HG03439 (cell line): ENCODE results near the gene GRID1.

Experiments used
- ATAC-seq: cut with Tn5 transposase; IDR thresholded peaks from one replicate; pipeline ENCODE4 v1.9.1; 2021; ENCODE audit warnings: mild to moderate bottlenecking, moderate library complexity; ENCODE audit not compliant: unreplicated experiment

GRID1 gene

GRCh38 chr10:86024281-86025041, 342.1 kb downstream of the GRID1 start:
- ATAC-seq: no peak

DNA sequence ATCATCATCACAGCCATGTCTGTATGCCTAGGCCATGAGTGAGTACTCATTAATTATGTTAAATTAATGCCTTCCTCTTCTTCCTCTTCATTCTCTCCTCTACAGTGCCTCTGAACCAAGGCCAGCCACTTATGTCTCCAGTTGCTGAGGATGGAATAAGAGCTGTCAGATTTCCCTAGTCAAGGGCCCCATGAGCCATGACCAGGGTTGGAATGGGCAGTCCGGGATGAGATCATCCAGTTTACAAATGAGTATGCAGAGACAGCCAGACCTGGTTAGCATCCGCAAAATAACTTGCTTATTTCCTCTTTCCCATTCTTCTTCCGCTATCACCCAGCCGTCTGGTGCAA, 342.7 kb downstream of the GRID1 start:
- no peak for ATAC-seq

DNA sequence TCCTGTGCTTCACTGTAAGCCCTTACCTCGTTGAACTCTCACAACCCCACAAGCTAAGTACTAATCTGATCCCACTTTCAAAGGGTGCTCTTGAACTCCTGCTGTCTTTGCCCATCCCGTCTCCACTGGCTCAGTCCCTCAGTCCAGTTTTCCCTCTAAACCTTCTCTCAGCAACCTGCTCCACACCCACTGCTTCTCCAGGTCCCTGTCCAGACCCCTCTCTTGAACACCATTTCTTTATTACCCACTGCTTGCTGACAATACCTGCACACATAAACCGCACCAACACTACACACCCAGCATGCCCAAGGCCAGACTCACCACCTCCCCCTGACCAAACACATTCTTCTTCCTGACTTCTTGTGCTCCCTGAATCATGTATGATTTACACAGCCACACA, 343.3 kb downstream of the GRID1 start:
- no peak for ATAC-seq

DNA sequence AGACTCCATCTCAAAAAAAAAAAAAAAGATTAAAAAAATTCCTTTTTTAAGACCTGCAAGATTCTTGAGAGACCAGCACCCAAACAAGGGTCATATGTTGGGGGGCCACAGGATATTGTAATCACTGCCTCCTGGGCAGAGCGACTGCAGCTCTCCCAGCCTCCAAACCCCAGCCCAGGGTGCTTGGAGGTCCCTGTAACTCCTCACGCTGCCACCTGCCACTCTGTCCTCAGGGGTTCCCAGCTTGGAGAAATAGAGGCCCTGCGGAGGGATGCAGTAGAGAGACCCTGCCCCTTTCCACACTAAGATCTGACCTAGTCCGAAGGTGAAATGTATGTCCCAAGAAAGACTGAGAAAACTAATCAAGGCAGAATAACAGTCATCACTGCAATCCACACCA, 343.7 kb downstream of the GRID1 start:
- no peak for ATAC-seq

GRCh38 chr10:86020134-86020533, 346.5 kb downstream of the GRID1 start:
- no peak for ATAC-seq

- ATAC-seq: no peak
Measured at GRCh38 chr10:86019141-86019540, 347.5 kb downstream of the GRID1 start.

- ATAC-seq: no peak
Measured at GRCh38 chr10:86018735-86019058, 347.9 kb downstream of the GRID1 start.

DNA sequence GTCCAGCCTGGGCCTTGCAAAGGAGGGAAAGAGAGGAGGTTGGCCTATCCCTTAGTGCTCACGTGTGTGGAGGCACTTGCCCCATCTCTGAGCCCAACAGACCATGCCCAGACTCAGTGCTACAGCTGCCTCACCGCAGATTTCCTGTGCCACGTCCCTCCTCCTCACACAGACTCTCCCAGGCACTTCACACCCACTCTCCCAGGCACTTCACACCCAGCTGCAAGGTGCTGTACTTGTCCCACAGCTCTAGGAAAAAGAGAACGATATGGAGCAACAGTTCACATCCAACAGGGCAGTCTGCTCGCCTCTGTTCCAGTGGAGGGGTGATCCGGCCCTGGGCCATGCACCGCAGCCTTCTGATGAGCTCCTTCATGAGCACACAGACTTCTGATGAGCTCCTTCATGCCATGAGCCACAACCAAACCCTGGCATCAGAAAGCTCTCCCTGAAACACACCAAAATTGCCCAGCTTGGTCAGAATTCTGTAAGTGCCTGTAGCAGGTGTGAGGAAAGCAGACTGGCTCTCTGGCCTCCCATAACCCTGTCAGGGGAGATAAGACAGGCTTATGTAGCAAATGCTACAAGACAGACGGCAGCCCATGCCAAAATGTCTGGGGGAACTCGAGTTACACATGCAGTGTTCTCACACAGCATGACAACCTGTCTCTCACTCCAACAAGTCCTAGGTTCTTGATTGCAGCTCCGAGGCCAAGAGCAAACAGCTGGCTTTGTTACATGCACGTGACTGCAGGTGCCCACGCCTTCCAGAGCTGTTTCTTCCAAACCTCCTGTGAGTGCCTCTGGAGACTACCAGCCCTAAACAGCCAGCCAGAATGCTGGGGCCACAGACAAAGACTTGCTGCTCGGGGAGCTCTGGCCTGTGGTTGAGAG, 348.5 kb downstream of the GRID1 start:
- no peak for ATAC-seq

DNA sequence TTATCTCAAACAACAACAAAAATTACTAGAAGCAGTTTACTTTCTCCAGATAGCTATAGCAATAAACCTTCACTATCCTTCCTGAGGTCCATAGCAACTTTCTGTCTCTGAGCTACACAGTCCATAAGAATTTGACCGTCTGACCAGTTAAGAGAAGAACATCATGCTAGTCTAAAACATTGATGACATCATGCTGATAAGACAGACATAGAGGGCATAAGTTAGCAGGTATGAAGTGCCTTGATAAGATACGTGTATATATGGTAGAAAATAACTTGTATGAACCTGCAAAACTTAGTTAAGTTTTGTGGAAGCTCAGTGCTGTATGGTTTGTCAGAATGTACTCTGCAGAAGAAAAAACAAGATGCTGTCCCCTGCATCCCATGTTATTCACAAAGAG, 353.0 kb downstream of the GRID1 start:
- ATAC-seq: no peak

DNA sequence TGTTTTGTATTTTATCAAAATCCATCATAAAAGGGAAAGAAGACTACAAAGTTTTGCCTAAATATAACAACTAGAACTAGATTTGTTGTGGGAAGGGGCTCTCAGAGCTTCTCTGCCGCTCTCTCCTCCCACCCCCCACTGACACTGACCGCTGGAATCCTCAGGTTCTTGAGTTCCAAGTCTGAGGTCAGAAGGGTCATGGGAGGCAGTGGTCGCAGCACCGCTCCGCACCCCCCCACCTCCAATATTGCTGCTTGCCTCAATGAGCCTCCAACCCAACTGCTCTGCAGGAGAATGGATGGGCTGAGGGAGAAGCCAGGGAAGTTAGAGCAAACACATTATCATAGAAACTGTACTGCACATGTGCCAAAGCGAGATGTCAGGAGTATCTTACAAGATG, 359.4 kb downstream of the GRID1 start:
- ATAC-seq: no peak

GRCh38 chr10:86004337-86004736, 362.3 kb downstream of the GRID1 start:
- no peak for ATAC-seq

DNA sequence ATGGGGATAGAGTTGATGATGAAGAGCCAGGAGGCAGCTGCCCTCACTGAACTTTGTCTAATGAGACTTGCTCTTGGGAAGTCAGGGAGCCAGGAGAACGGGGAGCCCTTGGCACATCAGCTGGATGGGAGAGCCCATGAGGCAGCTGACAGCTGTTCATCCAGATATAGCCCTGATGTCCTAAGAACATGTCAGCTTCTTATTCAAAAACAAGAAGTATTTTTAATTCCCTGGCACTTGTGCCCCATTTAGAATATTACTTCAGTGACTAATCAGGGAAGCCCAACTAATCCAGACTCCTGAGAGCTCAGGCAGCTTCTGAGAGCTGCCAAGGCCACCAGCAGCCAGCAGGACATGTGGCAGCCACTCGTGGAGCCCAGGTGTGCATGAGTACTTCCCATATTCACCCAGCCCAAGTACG, 363.4 kb downstream of the GRID1 start:
- ATAC-seq: no peak

DNA sequence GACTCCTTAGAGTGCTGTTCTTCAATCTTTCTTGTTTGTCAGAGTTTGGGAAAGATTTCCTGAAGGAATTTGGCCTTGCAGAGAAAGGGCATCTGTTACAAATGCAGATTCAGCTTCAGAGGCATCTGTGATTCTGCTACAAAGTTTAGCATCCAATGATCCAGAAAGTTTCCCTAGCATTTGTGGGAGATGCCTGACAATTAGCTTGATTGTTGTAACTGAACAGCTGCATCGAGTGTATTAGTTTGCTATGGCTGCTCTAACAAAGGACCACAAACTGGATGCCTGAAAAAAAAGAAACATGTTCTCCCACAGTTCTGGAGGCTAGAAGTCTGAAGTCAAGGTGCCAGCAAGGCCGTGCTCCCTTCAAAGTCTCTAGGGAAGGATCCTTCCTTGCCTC, 365.1 kb downstream of the GRID1 start:
- ATAC-seq: no peak

- no peak for ATAC-seq
Measured at GRCh38 chr10:85997544-85997943, 369.1 kb downstream of the GRID1 start.

GRCh38 chr10:85995791-85996190, 370.8 kb downstream of the GRID1 start:
- ATAC-seq: no peak

DNA sequence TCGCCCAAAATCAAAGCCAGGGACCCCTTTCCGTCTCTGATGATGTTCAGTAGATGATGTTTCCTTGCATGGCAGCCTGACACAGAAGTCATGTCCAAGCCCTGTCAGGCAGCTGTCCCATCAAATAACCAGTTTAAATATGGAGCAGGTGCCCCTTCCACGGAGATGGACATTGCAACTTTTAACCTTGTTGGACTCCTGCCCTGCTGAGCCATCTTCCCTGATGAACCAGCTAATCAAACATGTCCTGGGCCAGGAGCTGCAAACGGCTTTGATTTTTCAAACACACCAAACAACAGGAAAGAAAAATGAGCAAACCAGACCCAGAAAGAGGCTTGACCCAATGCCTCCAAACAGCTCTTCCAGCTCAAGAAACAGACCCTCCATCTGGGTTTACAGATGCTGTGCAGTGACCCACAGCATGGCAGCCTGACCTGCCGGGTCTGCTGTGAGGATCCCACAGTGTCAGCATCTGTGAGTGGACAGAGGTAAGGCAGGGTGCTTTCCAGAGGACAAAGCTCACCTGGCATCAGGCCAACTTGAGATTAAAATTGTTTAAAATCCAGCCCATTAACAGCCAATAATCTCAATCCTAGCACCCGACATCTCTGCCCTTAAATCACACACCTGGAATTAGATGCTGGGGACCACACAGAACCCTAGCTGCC, 372.6 kb downstream of the GRID1 start:
- no peak for ATAC-seq

- ATAC-seq: no peak
Measured at GRCh38 chr10:85993140-85993539, 373.5 kb downstream of the GRID1 start.

DNA sequence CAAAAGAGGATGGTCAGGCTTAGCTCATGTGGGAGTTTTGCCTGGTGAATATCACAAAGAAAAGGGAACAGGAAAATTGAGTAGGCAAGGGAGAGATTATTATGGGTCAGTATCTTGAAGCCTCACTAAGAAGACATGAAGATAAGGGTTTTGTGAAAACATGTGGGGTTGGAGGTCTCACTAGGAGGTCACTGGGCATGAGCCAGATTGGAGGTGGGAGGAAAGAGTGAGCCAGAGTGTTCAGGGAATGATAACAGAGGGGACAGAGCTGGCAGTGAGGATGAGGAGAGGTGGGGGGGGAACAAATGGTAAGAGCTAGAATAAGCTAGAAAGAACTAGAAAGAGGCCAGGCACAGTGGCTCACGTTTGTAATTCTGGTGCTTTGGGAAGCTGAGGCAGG, 374.3 kb downstream of the GRID1 start:
- ATAC-seq: no peak

DNA sequence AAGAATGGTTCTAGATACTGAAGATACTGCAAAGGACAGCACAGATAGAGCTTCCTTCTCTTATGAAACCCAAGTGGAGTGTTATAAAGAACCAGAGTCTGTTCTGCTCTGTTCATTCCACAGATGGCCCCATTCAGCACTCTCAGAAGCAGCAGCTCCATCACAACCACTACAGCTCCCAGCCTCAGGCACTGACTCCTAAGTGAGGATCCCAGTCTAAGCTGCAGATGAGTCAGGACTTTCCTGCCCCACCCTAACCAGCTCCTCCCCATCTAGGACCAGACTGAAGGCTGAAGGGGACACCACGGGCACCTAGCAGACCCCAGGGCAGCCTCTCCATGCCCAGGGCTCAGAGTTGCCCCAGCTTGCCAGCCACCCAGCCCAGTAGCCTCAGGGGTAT, 379.8 kb downstream of the GRID1 start:
- no peak for ATAC-seq

GRCh38 chr10:85983051-85983450, 383.5 kb downstream of the GRID1 start:
- no peak for ATAC-seq

DNA sequence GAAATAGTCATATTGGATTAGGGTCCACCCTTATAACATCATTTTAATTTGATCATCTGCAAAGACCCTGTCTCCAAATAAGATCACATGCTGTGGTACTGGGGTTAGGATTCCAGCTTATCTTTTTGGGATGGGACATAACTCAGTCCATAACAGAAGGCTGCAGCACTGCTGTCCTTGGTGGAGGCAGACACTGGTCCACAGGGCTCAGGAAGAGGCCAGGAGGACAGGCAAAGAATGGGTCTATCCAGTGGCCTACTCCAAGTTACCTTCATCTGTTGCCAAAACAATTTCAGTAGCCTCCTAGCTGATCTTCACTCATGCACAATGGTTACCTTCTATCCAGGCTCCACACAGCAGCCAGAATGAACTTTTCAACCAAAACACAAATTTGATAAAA, 387.0 kb downstream of the GRID1 start:
- no peak for ATAC-seq
